Fibroblast of pulmonary artery (primary cell): ENCODE results near the gene TOMM22.

Experiments used
- DNase-seq: peaks from one replicate; pipeline ENCODE4 v3.0.0-alpha.2; 2010; ENCODE audit warnings: low read depth
- H3K4me3 ChIP-seq: replicated peaks from 2 replicates; pipeline ENCODE4 v1.5.1; 2011; ENCODE audit warnings: low read depth, mild to moderate bottlenecking, control low read depth, low read length, moderate library complexity
- CTCF ChIP-seq: IDR thresholded peaks from 2 replicates; pipeline ENCODE4 v1.5.1; 2011; ENCODE audit warnings: mild to moderate bottlenecking, control low read depth, low read length, inconsistent platforms; ENCODE audit errors: missing control alignments

TOMM22 gene

GRCh38 chr22:38674888-38675287, 6.9 kb upstream of the TOMM22 start:
- no peak overlapping the region for H3K4me3 ChIP-seq
- no peak for TF ChIP-seq CTCF
- DNase-seq: no peak

GRCh38 chr22:38675833-38676232, 5.9 kb upstream of the TOMM22 start:
- DNase-seq: no peak
- H3K4me3 ChIP-seq: no peak overlapping the region
- no peak for TF ChIP-seq CTCF

- no peak overlapping the region for H3K4me3 ChIP-seq
- no peak for TF ChIP-seq CTCF
- no peak for DNase-seq
Measured at GRCh38 chr22:38684895-38685294, 3.1 kb downstream of the TOMM22 start.

GRCh38 chr22:38685761-38686160, 4.0 kb downstream of the TOMM22 start:
- no peak for DNase-seq
- H3K4me3 ChIP-seq: no peak overlapping the region
- no peak for TF ChIP-seq CTCF

GRCh38 chr22:38689651-38690050, 7.9 kb downstream of the TOMM22 start:
- no peak for TF ChIP-seq CTCF
- H3K4me3 ChIP-seq: no peak overlapping the region
- no peak for DNase-seq

- H3K4me3 ChIP-seq: no peak overlapping the region
- no peak for DNase-seq
- no peak for TF ChIP-seq CTCF
Measured at GRCh38 chr22:38694049-38694448, 12.3 kb downstream of the TOMM22 start.

- no peak overlapping the region for H3K4me3 ChIP-seq
- no peak for DNase-seq
- no peak for TF ChIP-seq CTCF
Measured at GRCh38 chr22:38694940-38695339, 13.2 kb downstream of the TOMM22 start.
